IgD-negative memory B cell (primary cell): ENCODE data around the gene EBF4. TPM values are rescaled to one million over a fixed set of nuclear protein-coding genes. Genes with fewer than 3 reads are reported as not detected.

Experiments
- H3K27ac Mint-ChIP-seq, 3 donors: one replicate each; pipeline ENCODE4 v1.8.0; 2020 to 2022; ENCODE audit warnings: mild to moderate bottlenecking in 3 of 3, mixed read lengths in 3 of 3, moderate library complexity in 1 of 3
- H3K27me3 Mint-ChIP-seq: one replicate; pipeline ENCODE4 v1.8.0; 2021; ENCODE audit warnings: mixed read lengths
- H3K36me3 Mint-ChIP-seq: one replicate; pipeline ENCODE4 v1.8.0; 2020; ENCODE audit warnings: mild to moderate bottlenecking, mixed read lengths
- H3K4me1 Mint-ChIP-seq, 3 donors: one replicate each; pipeline ENCODE4 v1.8.0; 2020 to 2022; ENCODE audit warnings: mixed read lengths in 3 of 3, mild to moderate bottlenecking in 1 of 3
- H3K4me3 Mint-ChIP-seq, 4 donors: one replicate each; pipeline ENCODE4 v1.8.0; 2020 to 2022; ENCODE audit warnings: mild to moderate bottlenecking in 4 of 4, mixed read lengths in 4 of 4, moderate library complexity in 3 of 4
- H3K9me3 Mint-ChIP-seq, 3 donors: one replicate each; pipeline ENCODE4 v1.8.0; 2020 to 2021; ENCODE audit warnings: mixed read lengths in 3 of 3, mild to moderate bottlenecking in 1 of 3
- polyA plus RNA-seq: library from polyadenylated mRNA; unstranded; fragments of 300-500 nt; fragmentation: Illumina TruSeq; gene quantifications from one replicate; pipeline ENCODE4 v1.2.3, GENCODE V29; 2021

The EBF4 gene
- 1.1 TPM for polyA plus RNA-seq

GRCh38 chr20:2692036-2692885 is at the start of gene EBF4:
EBF4 (plus strand) TSS chr20:2692780; CDS start chr20:2693646, 866 bp downstream.
- Mint-ChIP-seq H3K4me1 (peaks cover 3 to 10% (median 8%) of the 10 kb centered on the region in 3 donors), H3K4me3 (peak within 1 kb of the TSS; percentile 85 to 97 (median 92)), H3K36me3 (no peaks in the 10 kb centered on the region), H3K27ac (peak within 1 kb of the TSS in 2 of 3 donors; percentile 18 to 76), H3K9me3 (no peaks in the 10 kb centered on the region), H3K27me3 (peaks cover 58% of the 10 kb centered on the region)

GRCh38 chr20:2643708-2644107 is 48.9 kb upstream of the EBF4 start:
- Mint-ChIP-seq H3K4me3 (no peak overlapping the region), H3K9me3 (no peaks in the 10 kb centered on the region), H3K36me3 (peaks cover 7% of the 10 kb centered on the region), H3K27me3 (no peaks in the 10 kb centered on the region), H3K27ac (no peak overlapping the region), H3K4me1 (peaks cover 0 to 5% (median 0%) of the 10 kb centered on the region in 3 donors)

GRCh38 chr20:2651772-2652723 is 40.5 kb upstream of the EBF4 start, which contains the start of gene NOP56:
NOP56 (plus strand) TSS chr20:2652632; CDS start chr20:2652661, 29 bp downstream.
- Mint-ChIP-seq H3K36me3 (peaks cover 2% of the 10 kb centered on the region), H3K27ac (peak within 1 kb of the TSS; percentile 84 to 94 (median 93)), H3K9me3 (no peaks in the 10 kb centered on the region), H3K4me3 (peak within 1 kb of the TSS; percentile 87 to 96 (median 90)), H3K4me1 (peaks cover 9 to 18% (median 9%) of the 10 kb centered on the region in 3 donors), H3K27me3 (no peaks in the 10 kb centered on the region)

GRCh38 chr20:2652724-2653555 is 39.6 kb upstream of the EBF4 start:
- H3K27ac Mint-ChIP-seq = peak overlapping the region; percentile 82 to 94 (median 85)
- H3K4me1 Mint-ChIP-seq = peaks cover 9 to 15% (median 9%) of the 10 kb centered on the region in 3 donors
- peaks cover 2% of the 10 kb centered on the region for H3K36me3 Mint-ChIP-seq
- H3K27me3 Mint-ChIP-seq = no peaks in the 10 kb centered on the region
- no peaks in the 10 kb centered on the region for H3K9me3 Mint-ChIP-seq
- peak overlapping the region; percentile 87 to 96 (median 90) for H3K4me3 Mint-ChIP-seq

GRCh38 chr20:2653556-2654383 is 38.8 kb upstream of the EBF4 start:
- Mint-ChIP-seq H3K27ac (peak overlapping the region; percentile 82 to 94 (median 85)), H3K9me3 (no peaks in the 10 kb centered on the region), H3K27me3 (no peaks in the 10 kb centered on the region), H3K4me3 (peak overlapping the region; percentile 87 to 96 (median 90)), H3K36me3 (peaks cover 4% of the 10 kb centered on the region), H3K4me1 (peaks cover 9 to 15% (median 9%) of the 10 kb centered on the region in 3 donors)

GRCh38 chr20:2654384-2654822 is 38.2 kb upstream of the EBF4 start:
- peaks cover 9 to 15% (median 9%) of the 10 kb centered on the region in 3 donors for H3K4me1 Mint-ChIP-seq
- no peaks in the 10 kb centered on the region for H3K9me3 Mint-ChIP-seq

GRCh38 chr20:2654831-2655230 is 37.7 kb upstream of the EBF4 start:
- no peaks in the 10 kb centered on the region for H3K27me3 Mint-ChIP-seq
- peaks cover 4% of the 10 kb centered on the region for H3K36me3 Mint-ChIP-seq
- H3K9me3 Mint-ChIP-seq = no peaks in the 10 kb centered on the region
- H3K27ac Mint-ChIP-seq = peak overlapping the region; percentile 82 to 94 (median 85)
- peaks cover 9 to 15% (median 9%) of the 10 kb centered on the region in 3 donors for H3K4me1 Mint-ChIP-seq
- H3K4me3 Mint-ChIP-seq = peak overlapping the region; percentile 62 to 93 (median 87)

More at GRCh38 chr20:2654384-2654822, 38.2 kb upstream of the EBF4 start:
- Mint-ChIP-seq H3K4me3 (peak overlapping the region; percentile 87 to 93 (median 87)), H3K27ac (peak overlapping the region; percentile 82 to 94 (median 85)), H3K27me3 (no peaks in the 10 kb centered on the region), H3K36me3 (peaks cover 4% of the 10 kb centered on the region)

GRCh38 chr20:2655331-2656116 is 37.1 kb upstream of the EBF4 start:
- peaks cover 5% of the 10 kb centered on the region for H3K36me3 Mint-ChIP-seq
- H3K27me3 Mint-ChIP-seq = no peaks in the 10 kb centered on the region
- peak overlapping the region in 2 of 3 donors; percentile 25 to 82 for H3K27ac Mint-ChIP-seq
- no peaks in the 10 kb centered on the region for H3K9me3 Mint-ChIP-seq
- peaks cover 9 to 15% (median 9%) of the 10 kb centered on the region in 3 donors for H3K4me1 Mint-ChIP-seq
- peak overlapping the region in 3 of 4 donors; percentile 16 to 87 (median 39) for H3K4me3 Mint-ChIP-seq

GRCh38 chr20:2656471-2657117 is 36.0 kb upstream of the EBF4 start:
- Mint-ChIP-seq H3K27ac (peak overlapping the region in 2 of 3 donors; percentile 54 to 85), H3K4me3 (peak overlapping the region in 3 of 4 donors; percentile 29 to 87 (median 58)), H3K36me3 (peaks cover 7% of the 10 kb centered on the region), H3K4me1 (peaks cover 8 to 13% (median 10%) of the 10 kb centered on the region in 3 donors), H3K27me3 (no peaks in the 10 kb centered on the region), H3K9me3 (no peaks in the 10 kb centered on the region)

- peaks cover 8% of the 10 kb centered on the region for H3K36me3 Mint-ChIP-seq
- no peaks in the 10 kb centered on the region for H3K27me3 Mint-ChIP-seq
- H3K4me1 Mint-ChIP-seq = peaks cover 7 to 16% (median 14%) of the 10 kb centered on the region in 3 donors
- H3K27ac Mint-ChIP-seq = peak overlapping the region in 2 of 3 donors; percentile 54 to 85
- H3K9me3 Mint-ChIP-seq = no peaks in the 10 kb centered on the region
- peak overlapping the region in 2 of 4 donors; percentile 29 to 87 for H3K4me3 Mint-ChIP-seq
Observed at GRCh38 chr20:2657241-2657640, 35.3 kb upstream of the EBF4 start.

GRCh38 chr20:2657674-2658073 is 34.9 kb upstream of the EBF4 start:
- H3K36me3 Mint-ChIP-seq = peaks cover 8% of the 10 kb centered on the region

More at GRCh38 chr20:2657674-2658073, 34.9 kb upstream of the EBF4 start:
- Mint-ChIP-seq H3K27me3 (no peaks in the 10 kb centered on the region), H3K27ac (peak overlapping the region in 1 of 3 donors; percentile 59), H3K9me3 (no peaks in the 10 kb centered on the region), H3K4me1 (peaks cover 8 to 17% (median 15%) of the 10 kb centered on the region in 3 donors), H3K4me3 (peak overlapping the region in 1 of 4 donors; percentile 87)
